ENCODE measurements around the gene TBL3. TPM values are rescaled to one million over a fixed set of nuclear protein-coding genes. Genes with fewer than 3 reads are reported as not detected.

The TBL3 gene
- total and polyA plus RNA-seq, 9 of the 15 experiments (the other 6 are each of a cell fraction or from before 2014, with no cell fraction given), result 0.97 to 117 (median 24.5) TPM

DNA sequence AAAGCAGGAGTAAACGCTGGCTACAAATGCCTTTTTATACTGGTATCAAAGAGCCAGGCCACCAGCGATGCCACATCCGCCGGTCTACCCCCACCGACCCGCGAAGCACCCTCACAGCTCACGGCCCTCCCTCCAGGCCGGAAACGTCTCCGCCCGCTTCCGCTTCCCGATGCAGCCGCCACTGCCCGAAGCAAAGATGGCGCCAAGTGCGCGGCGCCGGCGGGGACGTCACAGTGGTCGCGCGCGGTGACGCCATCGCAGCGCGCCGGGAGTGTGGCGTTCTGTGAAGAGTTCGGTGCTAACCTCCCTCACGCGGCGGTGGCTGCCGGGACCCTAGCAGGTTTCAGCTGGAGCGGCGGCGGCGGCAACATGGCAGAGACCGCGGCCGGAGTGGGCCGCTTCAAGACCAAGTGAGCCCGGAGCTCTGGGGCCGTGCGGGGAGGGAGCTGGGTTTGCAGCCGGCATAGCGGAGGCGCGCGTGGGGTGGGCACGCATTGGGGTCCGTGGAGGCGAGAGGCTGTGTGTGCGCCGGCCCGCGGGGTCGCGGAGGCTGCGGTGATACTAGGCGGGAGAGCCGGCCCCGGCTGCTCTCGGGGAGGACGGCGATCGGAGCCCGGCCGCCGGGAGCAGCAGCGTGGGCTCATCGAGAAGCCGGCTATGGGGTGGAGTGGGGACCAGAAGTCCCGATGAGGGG lies at the start of gene TBL3 (continued):
- TF ChIP-seq, protein P1, sequence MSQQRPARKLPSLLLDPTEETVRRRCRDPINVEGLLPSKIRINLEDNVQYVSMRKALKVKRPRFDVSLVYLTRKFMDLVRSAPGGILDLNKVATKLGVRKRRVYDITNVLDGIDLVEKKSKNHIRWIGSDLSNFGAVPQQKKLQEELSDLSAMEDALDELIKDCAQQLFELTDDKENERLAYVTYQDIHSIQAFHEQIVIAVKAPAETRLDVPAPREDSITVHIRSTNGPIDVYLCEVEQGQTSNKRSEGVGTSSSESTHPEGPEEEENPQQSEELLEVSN (IDR thresholded peaks at IDR 0.05; ENCODE audit: borderline replicate concordance in 1 of 2, extremely low read depth in 1 of 2, insufficient read depth in 1 of 2, insufficient read length in 1 of 2, low read depth in 1 of 2, low read length in 1 of 2, poor library complexity in 1 of 2, severe bottlenecking in 1 of 2), result peak; percentile 57 to 73
- TF ChIP-seq XRCC5 (IDR thresholded peaks at IDR 0.05; ENCODE audit: low read depth, low read length), result no peak; the same call in 1 of the 2 replicates
- 0 out of 2 replicates have a peak, but pooled peaks have one; percentile 61 for TF ChIP-seq RBM14 (IDR thresholded peaks at IDR 0.05; ENCODE audit: borderline replicate concordance, insufficient read depth, low read depth, low read length)
- no peak for TF ChIP-seq EWSR1 (IDR thresholded peaks at IDR 0.05; ENCODE audit: borderline replicate concordance, low read depth, partially characterized antibody)
- TF ChIP-seq STAT5B (CRISPR knock-in tag; IDR thresholded peaks at IDR 0.05), result no peak
- TF ChIP-seq, protein P2, sequence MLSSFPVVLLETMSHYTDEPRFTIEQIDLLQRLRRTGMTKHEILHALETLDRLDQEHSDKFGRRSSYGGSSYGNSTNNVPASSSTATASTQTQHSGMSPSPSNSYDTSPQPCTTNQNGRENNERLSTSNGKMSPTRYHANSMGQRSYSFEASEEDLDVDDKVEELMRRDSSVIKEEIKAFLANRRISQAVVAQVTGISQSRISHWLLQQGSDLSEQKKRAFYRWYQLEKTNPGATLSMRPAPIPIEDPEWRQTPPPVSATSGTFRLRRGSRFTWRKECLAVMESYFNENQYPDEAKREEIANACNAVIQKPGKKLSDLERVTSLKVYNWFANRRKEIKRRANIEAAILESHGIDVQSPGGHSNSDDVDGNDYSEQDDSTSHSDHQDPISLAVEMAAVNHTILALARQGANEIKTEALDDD (IDR thresholded peaks at IDR 0.05), result no peak; the same call in 1 of the 2 replicates
- peak; percentile 60 for TF ChIP-seq EP300 (IDR thresholded peaks at IDR 0.05; ENCODE audit: low read length)
- no peak for TF ChIP-seq ZNF57 (CRISPR knock-in tag; IDR thresholded peaks at IDR 0.05)
- no peak for TF ChIP-seq HDAC3 (IDR thresholded peaks at IDR 0.05; ENCODE audit: borderline replicate concordance, partially characterized antibody)
- no peak for TF ChIP-seq XRCC3 (IDR thresholded peaks at IDR 0.05)
- TF ChIP-seq MCM7 (IDR thresholded peaks at IDR 0.05), result no peak
- TF ChIP-seq ZC3H11A (IDR thresholded peaks at IDR 0.05; ENCODE audit: low read depth, low read length), result no peak
- peak; percentile 72 for TF ChIP-seq PML (IDR thresholded peaks at IDR 0.05; ENCODE audit: low read length)
- TF ChIP-seq RBM15 (IDR thresholded peaks at IDR 0.05; ENCODE audit: insufficient read depth, low read length), result no peak
- TF ChIP-seq ZNF232 (CRISPR knock-in tag; IDR thresholded peaks at IDR 0.05), result 0 out of 2 replicates have a peak, but pooled peaks have one; percentile 13
- TF ChIP-seq, protein P3, sequence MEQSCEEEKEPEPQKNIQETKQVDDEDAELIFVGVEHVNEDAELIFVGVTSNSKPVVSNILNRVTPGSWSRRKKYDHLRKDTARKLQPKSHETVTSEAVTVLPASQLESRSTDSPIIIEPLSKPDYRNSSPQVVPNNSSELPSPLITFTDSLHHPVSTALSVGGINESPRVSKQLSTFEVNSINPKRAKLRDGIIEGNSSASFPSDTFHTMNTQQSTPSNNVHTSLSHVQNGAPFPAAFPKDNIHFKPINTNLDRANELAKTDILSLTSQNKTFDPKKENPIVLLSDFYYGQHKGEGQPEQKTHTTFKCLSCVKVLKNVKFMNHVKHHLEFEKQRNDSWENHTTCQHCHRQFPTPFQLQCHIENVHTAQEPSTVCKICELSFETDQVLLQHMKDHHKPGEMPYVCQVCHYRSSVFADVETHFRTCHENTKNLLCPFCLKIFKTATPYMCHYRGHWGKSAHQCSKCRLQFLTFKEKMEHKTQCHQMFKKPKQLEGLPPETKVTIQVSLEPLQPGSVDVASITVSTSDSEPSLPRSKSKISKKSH (CRISPR knock-in tag; IDR thresholded peaks at IDR 0.05), result no peak
- peak; percentile 85 for TF ChIP-seq MXI1 (IDR thresholded peaks at IDR 0.05; ENCODE audit: low read depth, low read length)
- no peak for TF ChIP-seq SMARCB1 (IDR thresholded peaks at IDR 0.05; ENCODE audit: insufficient read length, low read depth)
- TF ChIP-seq NFE2 (IDR thresholded peaks at IDR 0.05; ENCODE audit: low read depth), result no peak
- TF ChIP-seq MED1 (CRISPR knock-in tag; IDR thresholded peaks at IDR 0.05; ENCODE audit: borderline replicate concordance), result peak; percentile 42; the same call in 1 of the 2 replicates
- peak; percentile 98 for TF ChIP-seq CBFB (CRISPR knock-in tag; IDR thresholded peaks at IDR 0.05)
- TF ChIP-seq ETV6 (IDR thresholded peaks at IDR 0.05; ENCODE audit: borderline replicate concordance in 1 of 2, low read depth in 2 of 2, low read length in 1 of 2), result peak in 1 of 2 experiments; percentile 35; a peak in 1 of 4 replicates
- 0 out of 2 replicates have a peak, but pooled peaks have one; percentile 28 for TF ChIP-seq ETV6 (CRISPR knock-in tag; IDR thresholded peaks at IDR 0.05; ENCODE audit: borderline replicate concordance)
- TF ChIP-seq MECOM (CRISPR knock-in tag; IDR thresholded peaks at IDR 0.05), result no peak
- TF ChIP-seq E2F3 (CRISPR knock-in tag; IDR thresholded peaks at IDR 0.05), result 0 out of 2 replicates have a peak, but pooled peaks have one; percentile 48
- TF ChIP-seq ZNF140 (CRISPR knock-in tag; IDR thresholded peaks at IDR 0.05), result no peak
